Measurements from ENCODE around the gene DLGAP3.

Gene DLGAP3

DNA sequence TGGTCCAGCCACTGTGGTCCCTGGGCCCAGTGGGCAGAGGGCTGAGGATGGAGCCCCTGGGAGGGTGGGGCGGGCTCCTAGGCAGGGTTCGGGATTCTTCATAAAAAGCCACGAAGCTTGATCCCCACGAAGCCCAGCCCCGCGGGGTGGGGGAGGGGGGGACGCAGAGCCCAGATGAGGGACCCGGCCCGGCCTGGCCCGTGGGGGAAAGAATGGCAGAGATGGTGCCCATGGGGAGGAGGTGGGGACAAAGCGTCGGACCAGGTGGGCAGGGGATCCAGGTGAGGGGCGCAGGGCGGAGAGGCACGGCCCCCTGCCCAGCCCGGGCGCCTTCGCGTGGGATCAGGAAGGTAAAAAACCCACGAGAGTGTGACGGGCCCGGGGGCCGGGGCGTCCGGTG, 63.9 kb downstream of the DLGAP3 start:
- DNase-seq: no peak

DNA sequence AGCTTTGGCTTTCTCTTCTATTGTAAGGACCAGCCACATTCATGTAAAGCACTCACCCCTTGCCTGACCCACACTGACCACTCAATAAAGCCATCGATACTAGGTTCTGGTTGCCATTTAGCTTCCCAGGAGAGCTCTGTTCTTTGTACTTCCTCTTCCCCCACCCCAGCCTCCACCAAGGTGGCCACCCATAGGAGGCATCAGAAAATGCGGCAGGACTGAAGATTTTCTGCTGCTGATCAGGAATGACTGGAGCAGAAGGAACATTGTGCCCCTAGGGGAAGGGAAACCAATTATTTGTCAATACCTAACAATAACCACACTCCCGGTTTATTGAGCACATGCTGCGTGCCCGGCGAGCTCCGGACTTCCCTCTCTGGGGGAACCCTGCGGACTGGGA, 64.7 kb downstream of the DLGAP3 start:
- DNase-seq: no peak

DNA sequence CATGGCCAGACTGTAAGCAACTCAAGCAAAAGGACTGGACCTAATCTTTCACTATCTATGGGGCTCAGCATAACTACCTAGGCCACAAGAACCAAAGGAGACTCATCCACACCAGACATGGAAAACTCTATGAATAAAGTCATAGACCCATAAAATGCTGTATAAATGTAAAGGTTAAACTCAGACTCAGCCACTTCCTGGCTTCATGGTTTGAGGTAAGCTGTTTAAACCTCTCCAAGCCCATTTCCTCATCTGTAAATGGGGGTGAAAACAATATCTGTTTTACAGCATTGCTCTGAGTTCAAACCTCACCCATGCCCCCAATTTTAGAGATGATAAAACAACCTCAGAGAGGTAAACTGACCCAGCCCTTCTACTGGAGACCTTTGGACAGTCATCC, 65.9 kb downstream of the DLGAP3 start:
- DNase-seq: no peak

DNA sequence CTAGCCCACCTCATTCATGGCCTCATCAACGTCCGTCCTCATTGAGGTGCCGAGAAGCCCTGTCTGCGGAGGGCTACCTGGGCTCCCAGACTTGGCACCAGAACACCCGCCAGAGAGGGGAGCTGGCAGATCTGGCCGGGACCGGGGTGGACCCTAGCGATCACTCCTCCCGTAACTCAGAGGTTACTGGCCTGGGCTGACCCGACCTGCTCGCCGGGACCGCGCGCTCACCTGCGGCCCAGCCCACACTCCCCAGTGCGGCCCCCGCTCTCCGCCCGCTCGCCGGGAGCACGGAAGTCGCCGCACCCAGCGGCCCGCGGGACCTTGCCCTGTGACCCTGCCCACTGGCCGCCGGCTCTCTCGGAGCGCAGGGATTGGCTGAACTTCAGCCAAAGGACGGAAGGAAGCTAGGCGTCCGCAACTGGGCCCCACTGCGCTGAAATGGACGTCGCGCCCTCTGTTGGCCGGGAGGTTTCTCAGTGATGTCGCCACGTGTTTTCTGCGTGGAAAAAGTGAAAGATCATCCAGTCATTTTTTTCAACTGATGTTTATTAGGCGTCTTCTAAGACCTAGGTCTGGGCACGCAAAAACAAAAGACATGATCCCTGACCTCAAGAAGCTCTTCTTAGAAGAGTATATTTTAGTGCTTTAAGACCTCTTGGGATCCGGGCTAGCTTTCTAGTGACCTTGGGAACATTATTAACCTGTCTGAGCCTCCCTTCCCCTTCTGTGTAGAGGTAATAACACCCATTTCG, 69.8 kb downstream of the DLGAP3 start, which contains the start of gene SMIM12:
Gene SMIM12 (minus strand): TSS at position 304 of the 755 bp plus-strand sequence. CDS start 3,772 bp downstream, outside the sequence.
- peak; percentile 79 to 84 (median 80) for DNase-seq

DNA sequence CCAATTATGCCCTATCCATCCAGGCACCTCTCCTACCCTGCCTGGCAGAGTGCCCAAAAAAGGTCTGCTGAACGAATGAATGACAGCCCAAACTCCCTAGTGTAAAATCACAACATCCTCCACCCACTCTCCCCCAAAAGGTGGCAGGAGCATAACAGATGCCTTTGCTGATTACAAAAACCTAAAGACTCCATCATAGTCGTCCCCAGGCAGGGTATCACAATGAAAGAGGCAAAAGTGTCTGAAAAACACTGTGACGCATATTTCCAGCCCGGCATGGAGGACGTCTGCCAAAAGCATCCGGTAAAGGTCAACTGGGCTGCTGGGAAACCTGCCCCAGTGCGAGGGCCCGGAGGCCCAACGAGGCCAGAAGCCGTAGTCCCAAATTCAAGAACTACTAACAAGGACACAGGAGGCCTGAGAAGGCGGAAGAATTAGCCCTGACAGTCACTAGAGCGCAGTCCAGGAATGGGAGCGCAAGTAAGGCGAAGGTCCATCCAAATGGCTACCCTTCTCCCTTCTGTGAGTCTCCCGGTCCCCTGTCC, 70.5 kb downstream of the DLGAP3 start:
- DNase-seq: no peak

DNA sequence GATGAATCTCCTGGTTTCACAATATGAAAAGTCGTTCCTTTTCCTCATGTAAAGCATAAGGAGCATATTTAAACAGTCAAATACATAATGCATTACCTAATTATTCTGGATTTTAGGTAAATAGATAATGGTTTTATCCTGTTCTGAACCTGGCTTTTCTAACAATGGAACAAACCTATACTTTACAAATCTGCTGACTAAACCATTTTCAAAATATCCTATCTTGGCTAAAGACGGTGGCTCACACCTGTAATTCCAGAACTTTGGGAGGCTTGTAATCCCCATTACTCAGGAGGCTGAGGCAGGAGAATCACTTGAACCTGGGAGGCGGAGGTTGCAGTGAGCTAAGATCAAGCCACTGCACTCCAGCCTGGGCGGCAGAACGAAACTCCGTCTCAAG, 72.8 kb downstream of the DLGAP3 start:
- no peak for DNase-seq

DNA sequence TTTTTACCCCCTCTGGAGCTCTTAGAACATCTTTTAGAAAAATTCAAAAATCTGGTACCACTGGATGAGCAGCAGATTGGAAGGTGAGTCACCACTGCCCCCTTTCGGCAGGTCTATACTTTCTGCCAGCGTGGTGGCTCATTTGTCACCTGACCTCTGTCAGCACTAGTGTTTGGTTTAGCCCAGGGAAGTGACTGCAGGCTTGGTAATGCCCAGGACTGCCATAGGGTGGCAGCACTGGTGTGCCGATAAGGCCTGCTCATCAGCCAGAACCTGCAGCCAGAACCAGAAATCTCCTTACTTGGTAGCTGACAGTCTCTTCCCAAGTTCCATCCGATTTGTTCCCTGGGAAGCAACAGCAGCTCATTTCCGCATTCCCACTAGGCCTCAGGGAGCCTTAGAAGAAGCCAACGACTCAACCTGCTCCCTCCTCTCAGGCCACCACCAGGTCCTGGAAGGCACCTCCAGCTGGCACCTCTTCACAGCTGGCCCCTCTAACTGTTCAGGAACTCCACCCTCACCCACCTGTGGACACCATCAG, 76.7 kb downstream of the DLGAP3 start:
- DNase-seq: peak; percentile 74 to 79 (median 79)

DNA sequence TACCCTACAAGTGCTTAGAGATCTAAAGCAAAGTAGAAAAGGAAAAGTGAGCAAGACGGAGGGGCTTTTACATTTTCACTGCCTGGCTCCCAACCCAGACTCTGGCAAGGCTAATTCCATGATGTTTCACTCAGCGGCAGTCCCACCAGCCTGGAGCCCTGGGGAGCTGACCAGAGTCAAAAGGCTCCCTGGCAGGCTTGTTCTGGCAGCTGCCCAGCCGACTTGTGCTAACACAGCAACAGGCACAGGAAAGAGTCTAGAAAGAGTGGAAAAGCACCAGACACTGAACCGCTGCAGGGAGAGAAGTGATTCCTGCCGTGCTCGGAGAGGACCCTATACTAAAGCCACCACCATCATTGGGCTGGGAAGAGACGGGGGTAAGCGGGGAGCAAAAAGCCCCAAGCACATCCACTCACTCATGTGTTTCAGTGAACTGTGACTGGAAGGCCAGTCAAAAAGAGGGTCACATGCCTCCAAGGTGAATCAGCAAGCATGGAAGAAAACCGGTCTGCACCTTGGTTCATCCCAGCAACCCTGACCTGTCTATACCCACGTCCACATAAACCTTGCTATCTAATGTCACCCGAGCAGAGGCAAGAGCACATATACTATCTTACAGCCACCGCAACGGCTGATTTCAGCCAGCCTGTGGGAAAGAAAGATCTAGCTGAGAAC, 77.9 kb downstream of the DLGAP3 start:
- DNase-seq: no peak

DNA sequence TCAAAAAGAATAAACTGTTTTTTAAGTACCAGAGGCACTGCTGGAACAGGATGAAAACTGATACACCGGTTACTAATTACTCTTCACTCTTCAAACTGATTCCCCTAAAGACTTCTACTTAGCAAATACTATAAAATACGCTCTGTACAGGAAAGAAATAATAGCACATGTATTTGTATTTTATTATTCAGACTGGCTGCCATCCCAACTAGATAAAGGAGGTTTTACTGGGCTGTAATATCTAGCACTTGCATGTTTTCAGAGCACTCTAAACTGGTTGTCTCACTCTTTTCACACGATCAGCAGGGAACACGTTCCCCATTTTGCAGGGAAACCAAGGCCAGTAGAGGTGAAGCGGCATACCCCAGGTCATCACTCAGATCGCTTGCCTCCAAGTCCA, 79.1 kb downstream of the DLGAP3 start:
- no peak for DNase-seq

DNA sequence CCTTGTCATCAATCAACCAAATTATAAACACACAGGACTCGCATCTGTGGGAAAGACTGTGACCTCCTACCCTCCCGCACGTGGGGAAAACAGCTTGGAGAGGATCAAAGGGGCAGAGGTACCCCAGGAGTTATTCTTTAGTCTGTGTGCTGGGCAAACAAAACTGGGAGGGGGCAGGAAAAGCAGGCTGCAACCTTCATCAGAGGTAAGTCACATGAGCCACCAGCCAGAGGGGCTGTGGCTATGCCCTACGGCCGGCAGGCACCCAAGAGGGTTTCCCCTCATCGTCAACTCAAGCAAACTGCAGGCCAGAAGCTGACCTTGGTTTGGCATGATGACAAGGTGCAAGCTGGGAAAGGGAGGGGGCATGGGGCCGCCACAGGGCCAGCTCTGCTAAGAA, 82.4 kb downstream of the DLGAP3 start:
- DNase-seq: no peak

DNA sequence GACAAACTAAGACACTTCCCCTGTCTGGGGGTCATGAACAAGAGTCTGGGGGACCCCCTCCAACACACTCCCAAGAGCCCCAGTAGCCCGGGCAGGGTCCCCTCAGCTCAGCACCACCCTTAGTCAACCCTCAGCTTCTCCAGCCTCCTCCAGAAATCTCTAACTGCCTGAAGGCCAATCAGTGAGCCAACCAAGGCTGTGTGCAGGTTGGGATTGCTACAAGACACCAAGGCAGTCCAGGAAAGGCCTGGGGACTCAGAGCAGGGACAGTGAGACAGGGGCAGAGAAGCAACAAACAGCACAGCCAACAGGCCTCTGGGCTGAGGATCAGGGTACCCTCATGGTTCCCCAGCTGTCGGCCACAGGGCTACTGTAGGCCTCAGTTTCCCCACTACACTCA, 83.2 kb downstream of the DLGAP3 start:
- no peak for DNase-seq

DNA sequence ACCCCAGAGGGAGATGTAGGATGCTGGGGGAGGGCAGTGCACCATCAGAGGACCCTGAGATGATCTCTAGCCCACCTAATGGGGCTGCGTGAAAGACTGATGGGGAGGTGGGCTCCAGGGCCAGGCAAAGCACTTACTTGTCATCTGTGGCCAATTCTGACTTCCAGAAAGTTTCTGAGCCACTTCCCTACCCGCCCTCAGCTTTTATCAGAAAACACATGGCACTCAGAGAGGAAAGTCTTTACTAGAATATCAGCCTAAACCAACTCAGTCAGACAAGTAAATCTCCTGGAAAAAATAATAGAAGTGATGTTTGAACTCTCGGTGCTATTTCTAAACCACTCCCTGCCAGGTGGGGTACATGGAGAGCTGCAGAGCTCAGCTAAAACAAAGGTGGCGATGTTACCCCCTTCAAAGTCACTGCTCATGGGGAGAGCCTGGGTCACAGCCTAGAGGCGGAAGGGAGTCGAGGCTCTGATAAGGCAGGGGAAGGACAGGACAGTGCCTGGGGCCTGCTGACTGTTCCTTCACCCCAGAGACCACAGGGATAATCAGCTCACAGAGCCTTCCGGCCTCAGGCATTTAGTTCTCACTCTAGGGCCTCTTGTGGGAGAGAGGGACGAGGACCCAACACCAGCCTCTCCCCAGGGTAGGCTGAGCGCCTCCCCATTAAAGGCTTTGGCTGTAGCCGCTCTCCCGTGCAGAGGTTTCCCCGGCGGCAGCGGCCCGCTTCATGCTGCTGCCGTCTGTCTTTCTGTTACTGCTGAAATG, 84.1 kb downstream of the DLGAP3 start:
- no peak for DNase-seq

DNA sequence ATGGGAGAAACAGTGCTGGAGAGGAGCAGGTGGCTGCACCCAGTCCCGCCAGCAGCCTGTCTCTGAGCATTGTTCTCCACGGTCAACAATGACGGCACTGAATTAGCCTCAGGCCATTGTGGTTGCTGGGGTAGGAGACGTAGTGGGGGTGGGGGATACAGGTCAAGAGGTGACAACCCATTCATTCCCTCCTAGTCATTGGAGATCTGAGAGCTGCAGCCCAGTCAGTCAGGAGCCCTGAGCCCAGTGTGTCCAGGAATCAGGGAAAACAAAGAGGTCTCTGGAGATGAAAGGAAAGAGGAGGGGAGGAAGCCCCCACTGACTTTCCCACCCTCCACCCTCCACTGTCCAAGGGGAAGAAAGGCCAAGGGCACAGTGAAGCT, 85.2 kb downstream of the DLGAP3 start:
- DNase-seq: no peak

DNA sequence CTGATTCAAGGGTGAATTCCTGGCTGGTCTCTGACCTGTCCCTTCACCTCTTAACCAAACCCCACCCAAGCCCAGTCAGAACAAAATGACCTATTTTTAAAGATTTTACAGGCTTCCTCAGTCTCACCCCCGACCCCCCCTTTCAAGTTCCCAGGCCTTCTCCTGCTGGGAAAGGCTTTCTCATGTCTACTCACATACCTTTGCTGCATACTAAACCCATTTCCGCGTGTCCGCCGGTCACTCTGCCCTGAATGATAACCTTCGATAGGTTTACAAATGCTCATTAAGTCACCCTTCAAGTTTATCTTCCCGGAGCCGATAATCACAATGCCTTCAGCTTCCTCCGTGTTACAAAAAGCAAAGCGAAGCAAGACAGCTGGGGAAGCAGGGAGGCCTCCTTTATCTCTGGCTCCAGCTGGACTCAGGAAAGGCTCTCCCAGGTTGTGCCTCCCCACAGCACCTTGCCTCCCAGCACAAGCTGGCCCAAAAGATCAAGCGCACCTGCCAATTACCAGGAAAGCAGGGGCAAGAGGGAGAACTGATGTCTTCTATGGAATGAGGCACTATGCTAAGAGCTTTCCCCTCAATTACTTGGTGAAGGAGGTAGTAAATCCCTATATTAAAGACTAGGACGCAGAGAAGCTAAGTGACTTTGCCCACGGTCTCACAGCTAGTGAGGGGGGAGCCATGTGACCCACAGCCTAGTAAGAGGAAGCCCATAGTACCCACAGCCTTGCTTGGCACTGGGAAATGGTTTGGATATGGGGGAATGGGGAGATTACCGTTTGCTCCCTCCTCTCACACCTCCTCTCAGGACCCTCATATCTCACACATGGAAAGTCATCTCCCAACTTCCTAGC, 85.8 kb downstream of the DLGAP3 start:
- no peak for DNase-seq

DNA sequence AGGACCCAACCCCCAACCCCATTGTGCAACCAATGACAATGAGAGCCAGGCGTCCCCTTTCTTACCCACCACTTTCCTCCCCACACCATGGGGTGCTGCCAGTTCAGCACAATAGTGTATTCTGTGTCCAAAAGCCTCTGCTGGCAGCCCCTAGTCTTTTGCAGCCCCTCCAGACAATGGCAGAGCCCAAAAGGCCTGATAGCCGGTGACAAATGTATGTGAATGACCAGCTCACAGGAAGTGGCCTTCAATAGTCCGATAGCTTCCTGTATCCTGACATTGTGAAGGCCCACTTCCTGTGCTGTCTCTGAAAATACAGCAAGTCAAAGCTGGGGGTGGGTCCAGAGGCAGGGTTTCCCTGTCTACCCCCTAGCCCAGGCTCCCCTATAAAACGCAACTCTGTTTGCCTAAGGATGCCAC, 86.5 kb downstream of the DLGAP3 start:
- no peak for DNase-seq

DNA sequence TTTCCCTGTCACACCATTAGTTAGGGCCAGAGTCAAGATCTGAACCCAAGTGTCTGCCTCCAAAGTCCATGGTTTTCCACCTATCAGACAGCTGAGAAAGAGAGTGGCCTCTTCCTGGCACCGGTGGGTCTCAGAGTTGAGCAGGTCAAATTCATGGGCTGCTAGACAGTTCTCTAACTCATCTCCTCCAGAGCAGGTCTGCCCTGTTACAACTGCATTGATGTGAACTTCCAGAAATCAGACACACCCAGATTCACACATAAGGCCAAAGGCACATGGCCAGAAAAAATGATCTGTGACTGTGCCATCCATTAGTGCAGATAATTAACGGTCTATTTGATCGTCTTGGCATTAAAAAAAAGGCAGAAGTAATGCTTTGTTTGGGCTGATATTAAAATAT, 87.4 kb downstream of the DLGAP3 start:
- no peak for DNase-seq

DNA sequence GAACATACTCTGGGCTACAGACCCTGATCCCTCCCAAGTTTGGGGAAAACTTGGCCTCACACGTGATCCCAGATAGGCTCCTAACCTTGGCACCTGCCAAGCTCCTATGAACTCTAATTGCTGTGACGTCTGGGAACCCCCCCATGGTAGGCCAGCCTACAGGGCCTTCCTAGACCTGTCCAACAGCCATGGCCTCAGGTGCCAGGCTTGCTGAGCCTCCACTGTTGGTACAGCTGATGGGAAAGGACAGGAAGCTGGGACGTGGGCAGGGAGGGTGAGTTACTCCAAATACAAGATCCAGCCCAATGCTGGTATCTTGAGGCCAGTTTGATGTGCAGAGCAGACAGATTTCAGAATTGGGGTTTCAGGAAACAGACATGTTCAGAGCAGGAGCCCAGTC, 89.0 kb downstream of the DLGAP3 start:
- DNase-seq: no peak

DNA sequence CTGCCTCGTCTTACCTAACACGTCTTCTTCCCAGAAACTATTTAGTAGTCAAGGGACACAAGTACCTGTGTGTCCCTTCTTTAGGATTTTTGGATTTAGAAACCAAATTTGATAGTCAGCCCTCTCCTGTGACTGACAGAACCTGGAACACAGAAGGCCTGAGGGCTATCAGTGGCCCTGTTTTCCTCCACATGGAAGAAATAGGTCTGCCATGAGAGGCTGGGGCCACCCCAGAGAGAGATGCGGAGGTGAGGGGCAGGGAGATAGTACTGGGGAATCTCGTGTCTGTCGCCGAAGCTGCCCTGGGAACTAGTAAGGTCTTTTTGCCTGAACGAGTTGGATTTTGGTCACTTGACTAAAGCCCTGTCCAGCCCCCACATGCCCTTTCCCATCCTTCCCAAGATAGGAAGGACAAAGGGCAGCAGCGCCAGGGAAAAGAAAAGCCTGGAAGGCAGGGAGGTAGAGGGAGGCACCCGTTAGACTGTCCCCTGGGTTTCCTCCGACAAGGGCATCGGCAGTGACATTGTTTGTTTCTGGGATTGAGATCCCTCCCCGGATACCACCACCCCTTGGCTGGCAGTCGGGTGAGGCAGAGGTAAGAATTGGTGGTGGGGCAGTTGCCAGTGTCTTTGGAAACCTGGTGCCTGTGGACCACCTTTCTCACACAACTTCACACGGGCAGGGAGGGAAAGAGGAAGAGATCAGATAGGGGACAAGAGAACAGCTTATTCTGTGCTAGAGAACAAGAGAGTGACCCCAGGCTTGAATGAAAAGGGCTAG, 89.7 kb downstream of the DLGAP3 start:
- no peak for DNase-seq

DNA sequence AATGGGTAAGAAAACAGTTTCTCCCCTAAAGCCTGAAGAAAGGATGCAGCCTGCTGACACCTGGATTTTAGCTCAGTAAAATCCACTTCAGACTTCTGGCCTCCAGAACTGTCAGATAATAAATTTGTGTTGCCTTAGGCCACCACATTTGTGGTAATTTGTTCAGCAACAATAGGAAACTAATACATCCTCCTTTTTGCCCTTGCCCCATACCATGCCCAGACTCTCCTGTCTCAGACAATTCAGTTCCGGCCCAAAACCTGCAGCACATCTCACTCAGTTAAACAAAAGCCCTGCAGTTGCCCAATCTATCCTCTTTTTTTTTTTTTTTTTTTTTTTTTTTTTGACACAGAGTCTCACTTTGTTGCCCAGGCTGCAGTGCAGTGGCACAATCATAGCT, 95.7 kb downstream of the DLGAP3 start:
- no peak for DNase-seq

DNA sequence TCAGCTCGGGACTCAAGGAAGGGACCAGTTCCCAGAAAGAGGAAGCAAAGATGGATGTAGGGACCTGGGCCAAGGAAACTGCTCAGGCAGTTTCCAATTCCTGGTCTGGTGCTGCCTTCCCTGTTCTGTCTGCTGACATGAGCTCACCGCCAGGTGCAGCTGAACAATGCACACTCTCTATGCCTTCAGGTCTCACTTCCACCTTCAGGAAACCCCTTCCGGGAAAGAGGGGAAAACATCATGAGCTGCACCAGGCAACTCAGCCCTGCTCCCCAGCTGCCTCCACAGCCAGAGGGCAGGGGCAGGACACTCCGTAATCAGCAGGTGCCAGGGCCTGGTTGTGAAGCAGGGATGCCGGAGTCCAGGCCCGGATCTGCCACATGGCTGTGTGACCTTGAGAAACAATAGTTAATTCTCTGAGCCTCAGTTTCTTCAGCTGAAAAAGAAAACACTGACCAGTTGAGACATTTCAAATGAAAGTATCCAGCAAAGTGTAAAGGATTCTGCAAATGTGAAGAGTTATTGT, 97.7 kb downstream of the DLGAP3 start:
- DNase-seq: no peak

DNA sequence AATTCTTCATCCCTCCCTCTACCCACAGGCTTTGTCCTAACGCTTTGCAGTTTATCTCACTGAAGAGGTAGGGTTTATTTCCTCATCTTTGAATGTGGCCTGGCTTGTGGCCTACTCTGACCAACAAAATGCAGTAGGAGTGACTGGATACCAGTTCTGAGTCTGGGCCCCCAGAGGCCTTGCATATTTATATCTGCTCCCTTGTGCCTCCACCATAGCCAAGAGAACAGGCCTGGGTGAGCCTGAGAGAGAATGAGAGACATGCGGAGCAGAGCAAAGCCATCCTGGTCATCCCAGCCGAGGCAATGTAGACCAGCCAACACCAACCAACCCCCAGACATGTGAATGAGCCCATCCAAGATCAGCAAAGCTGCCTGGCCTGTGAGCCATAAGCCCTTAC, 100.2 kb downstream of the DLGAP3 start:
- DNase-seq: no peak

All from activated naive CD4-positive, alpha-beta T cell (primary cell).